ENCODE data around the gene DVL3. TPM values are rescaled to one million over a fixed set of nuclear protein-coding genes. Genes with fewer than 3 reads are reported as not detected.

Gene DVL3
- total RNA-seq, 2 experiments from 2014 or later, result 31.2 to 32.6 TPM

DNA sequence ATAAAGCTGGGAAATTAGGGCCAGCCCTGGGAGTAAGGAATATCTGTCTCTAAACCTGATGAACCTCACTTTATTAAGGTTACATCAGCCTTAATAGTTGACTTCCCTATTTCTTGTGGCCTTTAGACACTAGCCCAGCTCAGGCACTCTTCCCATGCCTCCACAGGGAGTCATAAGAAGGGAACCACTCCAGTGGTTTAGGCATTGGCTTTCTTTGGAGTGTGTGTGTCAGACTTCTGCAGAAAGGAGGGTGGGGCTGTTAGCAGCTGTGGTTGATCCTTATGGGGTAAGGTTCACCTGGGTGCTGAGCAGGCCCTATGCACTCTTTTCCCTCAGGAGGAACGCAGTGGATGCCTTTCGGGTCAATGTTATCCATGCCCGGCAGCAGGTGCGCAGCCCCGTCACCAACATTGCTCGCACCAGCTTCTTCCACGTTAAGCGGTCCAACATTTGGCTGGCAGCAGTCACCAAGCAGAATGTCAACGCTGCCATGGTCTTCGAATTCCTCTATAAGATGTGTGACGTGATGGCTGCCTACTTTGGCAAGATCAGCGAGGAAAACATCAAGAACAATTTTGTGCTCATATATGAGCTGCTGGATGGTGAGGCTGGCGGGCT, 23.5 kb downstream of the DVL3 start:
- H3K4me1 Mint-ChIP-seq (ENCODE audit: low read depth), result peaks cover 30% of the 10 kb centered on the region
- POLR2A ChIA-PET, result no interaction called here

DNA sequence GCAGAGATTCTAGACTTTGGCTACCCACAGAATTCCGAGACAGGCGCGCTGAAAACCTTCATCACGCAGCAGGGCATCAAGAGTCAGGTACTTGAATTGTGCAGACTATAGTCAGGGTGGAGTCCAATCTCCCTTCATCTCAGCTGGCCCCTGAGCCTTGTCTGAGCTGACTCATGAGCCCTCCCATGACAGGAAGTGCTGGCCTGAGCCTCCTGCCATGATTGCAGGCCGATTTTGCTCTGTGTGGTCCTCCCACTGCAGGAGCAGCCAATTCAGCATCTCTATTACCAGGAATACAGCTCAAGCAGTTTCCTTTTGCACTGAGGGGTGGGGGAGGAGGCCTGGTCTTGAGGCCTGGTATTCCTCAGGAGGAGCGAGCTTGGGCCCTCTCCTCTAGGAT, 25.0 kb downstream of the DVL3 start:
- Mint-ChIP-seq H3K27me3 (ENCODE audit: low read depth) (no peaks in the 10 kb centered on the region), H3K4me1 (ENCODE audit: low read depth) (peaks cover 30% of the 10 kb centered on the region), H3K27ac (no peak overlapping the region), H3K36me3 (ENCODE audit: low read depth) (peaks cover 58% of the 10 kb centered on the region), H3K4me3 (no peak overlapping the region), H3K9me3 (ENCODE audit: insufficient read depth) (no peaks in the 10 kb centered on the region)
- POLR2A ChIA-PET, result interaction anchor here (1.1 kb wide), 1 partner anchor 24 kb away, joined by 4 read pairs; no protein-coding TSS in a partner anchor
- ATAC-seq, result no peak
- no peak for DNase-seq
- CTCF ChIA-PET, result no interaction called here

More for the DNA sequence above, 23.5 kb downstream of the DVL3 start:
- Mint-ChIP-seq H3K9me3 (ENCODE audit: insufficient read depth) (no peaks in the 10 kb centered on the region), H3K36me3 (ENCODE audit: low read depth) (peaks cover 47% of the 10 kb centered on the region), H3K4me3 (no peak overlapping the region), H3K27me3 (ENCODE audit: low read depth) (no peaks in the 10 kb centered on the region), H3K27ac (no peak overlapping the region)
- DNase-seq (no peak), ATAC-seq (no peak)
- CTCF ChIA-PET, result interaction anchor here (1.0 kb wide), 1 partner anchor 34 kb away, joined by 3 read pairs; no protein-coding TSS in a partner anchor

DNA sequence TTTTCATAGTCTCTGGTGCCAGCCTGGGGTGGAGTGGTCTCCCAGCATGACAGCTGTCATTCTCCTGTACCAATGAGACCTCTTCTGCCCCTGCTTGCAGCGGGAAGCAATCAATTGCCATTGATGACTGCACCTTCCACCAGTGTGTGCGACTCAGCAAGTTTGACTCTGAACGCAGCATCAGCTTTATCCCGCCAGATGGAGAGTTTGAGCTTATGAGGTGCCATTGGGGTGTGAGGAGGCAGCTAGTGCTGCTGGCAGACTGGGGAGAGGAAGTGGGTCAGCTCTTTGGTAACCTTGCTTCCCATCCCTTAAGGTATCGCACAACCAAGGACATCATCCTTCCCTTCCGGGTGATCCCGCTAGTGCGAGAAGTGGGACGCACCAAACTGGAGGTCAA, 26.4 kb downstream of the DVL3 start:
- CTCF ChIA-PET, result no interaction called here

DNA sequence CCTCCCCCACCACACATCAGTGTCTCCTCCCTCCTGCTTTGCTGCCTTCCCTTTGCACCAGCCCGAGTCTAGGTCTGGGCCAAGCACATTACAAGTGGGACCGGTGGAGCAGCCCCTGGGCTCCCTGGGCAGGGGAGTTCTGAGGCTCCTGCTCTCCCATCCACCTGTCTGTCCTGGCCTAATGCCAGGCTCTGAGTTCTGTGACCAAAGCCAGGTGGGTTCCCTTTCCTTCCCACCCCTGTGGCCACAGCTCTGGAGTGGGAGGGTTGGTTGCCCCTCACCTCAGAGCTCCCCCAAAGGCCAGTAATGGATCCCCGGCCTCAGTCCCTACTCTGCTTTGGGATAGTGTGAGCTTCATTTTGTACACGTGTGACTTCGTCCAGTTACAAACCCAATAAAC, 28.5 kb downstream of the DVL3 start:
- ChIA-PET CTCF (interaction anchor here (0.7 kb wide), 1 partner anchor 44 kb away, joined by 3 read pairs; no protein-coding TSS in a partner anchor), POLR2A (interaction anchor here (1.4 kb wide), 2 partner anchors 9 to 46 kb away, joined by 4 to 5 read pairs; partner anchors contain the start of gene AP2M1)
- Mint-ChIP-seq H3K9me3 (ENCODE audit: insufficient read depth) (no peaks in the 10 kb centered on the region), H3K27ac (no peak overlapping the region), H3K36me3 (ENCODE audit: low read depth) (peaks cover 70% of the 10 kb centered on the region), H3K27me3 (ENCODE audit: low read depth) (no peaks in the 10 kb centered on the region), H3K4me1 (ENCODE audit: low read depth) (peaks cover 31% of the 10 kb centered on the region), H3K4me3 (no peak overlapping the region)
- DNase-seq (no peak), ATAC-seq (no peak)

More for the DNA sequence above, 26.4 kb downstream of the DVL3 start:
- H3K27ac Mint-ChIP-seq, result no peak overlapping the region
- ATAC-seq (no peak), DNase-seq (no peak)
- H3K36me3 Mint-ChIP-seq (ENCODE audit: low read depth), result peaks cover 58% of the 10 kb centered on the region
- no peak overlapping the region for H3K4me3 Mint-ChIP-seq
- POLR2A ChIA-PET, result no interaction called here
- no peaks in the 10 kb centered on the region for H3K9me3 Mint-ChIP-seq (ENCODE audit: insufficient read depth)
- H3K4me1 Mint-ChIP-seq (ENCODE audit: low read depth), result peaks cover 27% of the 10 kb centered on the region
- no peaks in the 10 kb centered on the region for H3K27me3 Mint-ChIP-seq (ENCODE audit: low read depth)

DNA sequence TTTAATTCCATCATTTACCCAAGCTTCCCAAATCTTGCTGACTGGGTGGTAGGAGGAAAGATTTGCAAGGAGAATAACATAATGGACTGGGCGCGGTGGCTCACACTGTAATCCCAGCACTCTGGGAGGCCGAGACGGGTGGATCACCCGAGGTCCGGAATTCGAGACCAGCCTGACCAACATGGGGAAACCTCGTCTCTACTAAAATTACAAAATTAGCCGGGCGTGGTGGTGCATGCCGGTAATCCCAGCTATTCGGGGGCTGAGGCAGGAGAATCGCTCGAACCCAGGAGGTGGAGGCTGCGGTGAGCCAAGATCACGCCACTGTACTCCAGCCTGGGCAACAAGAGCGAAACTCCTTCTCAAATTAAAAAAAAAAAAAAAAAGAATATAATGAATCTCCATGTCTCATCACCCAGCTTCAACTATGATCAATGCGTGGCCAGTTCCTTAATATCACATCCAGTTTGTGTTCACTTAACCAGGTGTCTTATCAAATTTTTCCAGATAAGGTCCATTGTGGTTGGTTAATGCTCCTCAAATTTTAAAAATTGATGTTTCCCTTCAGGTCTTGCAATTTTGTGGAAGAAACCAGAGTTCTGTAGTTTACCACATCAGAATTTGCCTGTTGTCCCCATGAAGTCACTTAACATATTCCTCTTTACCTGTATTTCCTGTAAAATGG, 29.5 kb downstream of the DVL3 start:
- CTCF ChIA-PET, result interaction anchor here (0.7 to 2.3 kb wide), 2 partner anchors 43 kb away, joined by 3 to 9 read pairs; no protein-coding TSS in a partner anchor
- Mint-ChIP-seq H3K27me3 (ENCODE audit: low read depth) (no peaks in the 10 kb centered on the region), H3K4me3 (peak overlapping the region; percentile 99), H3K4me1 (ENCODE audit: low read depth) (peaks cover 31% of the 10 kb centered on the region), H3K27ac (peak overlapping the region; percentile 97), H3K36me3 (ENCODE audit: low read depth) (peaks cover 68% of the 10 kb centered on the region), H3K9me3 (ENCODE audit: insufficient read depth) (no peaks in the 10 kb centered on the region)
- ATAC-seq, result no peak
- DNase-seq, result no peak
- POLR2A ChIA-PET, result interaction anchor here (1.4 kb wide), 2 partner anchors 10 to 47 kb away, joined by 4 to 5 read pairs; partner anchors contain the start of gene AP2M1

- Mint-ChIP-seq H3K27ac (peak overlapping the region; percentile 97), H3K36me3 (ENCODE audit: low read depth) (peaks cover 70% of the 10 kb centered on the region), H3K9me3 (ENCODE audit: insufficient read depth) (no peaks in the 10 kb centered on the region), H3K4me1 (ENCODE audit: low read depth) (peaks cover 34% of the 10 kb centered on the region), H3K27me3 (ENCODE audit: low read depth) (no peaks in the 10 kb centered on the region), H3K4me3 (peak overlapping the region; percentile 99)
- CTCF ChIA-PET, result interaction anchor here (0.7 to 2.3 kb wide), 3 partner anchors 42 to 112 kb away, joined by 3 to 9 read pairs (median 6); partner anchors contain the start of gene EEF1AKMT4
- POLR2A ChIA-PET, result interaction anchor here (0.5 to 1.1 kb wide), 5 partner anchors 10 to 312 kb away, joined by 3 to 7 read pairs (median 3); partner anchors contain the start of genes AP2M1 and EIF2B5
- ATAC-seq, result peak; percentile 95
- DNase-seq, result peak; percentile 99
Observed at GRCh38 chr3:184185461-184186183, 30.4 kb downstream of the DVL3 start.

- ChIA-PET POLR2A (interaction anchor here (0.5 to 1.1 kb wide), 6 partner anchors 10 to 311 kb away, joined by 3 to 7 read pairs (median 3); partner anchors contain the start of genes AP2M1 and EIF2B5), CTCF (interaction anchor here (0.7 to 2.3 kb wide), 3 partner anchors 41 to 112 kb away, joined by 3 to 9 read pairs (median 6); partner anchors contain the start of gene EEF1AKMT4)
- H3K36me3 Mint-ChIP-seq (ENCODE audit: low read depth), result peaks cover 66% of the 10 kb centered on the region
- ATAC-seq (peak; percentile 37), DNase-seq (no peak)
- H3K27ac Mint-ChIP-seq, result peak within 1 kb of the TSS; percentile 97
- no peaks in the 10 kb centered on the region for H3K27me3 Mint-ChIP-seq (ENCODE audit: low read depth)
- peak within 1 kb of the TSS; percentile 99 for H3K4me3 Mint-ChIP-seq
- peaks cover 34% of the 10 kb centered on the region for H3K4me1 Mint-ChIP-seq (ENCODE audit: low read depth)
- H3K9me3 Mint-ChIP-seq (ENCODE audit: insufficient read depth), result no peaks in the 10 kb centered on the region
Observed at GRCh38 chr3:184186184-184186901, 31.2 kb downstream of the DVL3 start, which contains the start of gene ABCF3. Gene ABCF3, plus strand, starts transcription at chr3:184186199. Its CDS starts 9 bp downstream, at chr3:184186208.

DNA sequence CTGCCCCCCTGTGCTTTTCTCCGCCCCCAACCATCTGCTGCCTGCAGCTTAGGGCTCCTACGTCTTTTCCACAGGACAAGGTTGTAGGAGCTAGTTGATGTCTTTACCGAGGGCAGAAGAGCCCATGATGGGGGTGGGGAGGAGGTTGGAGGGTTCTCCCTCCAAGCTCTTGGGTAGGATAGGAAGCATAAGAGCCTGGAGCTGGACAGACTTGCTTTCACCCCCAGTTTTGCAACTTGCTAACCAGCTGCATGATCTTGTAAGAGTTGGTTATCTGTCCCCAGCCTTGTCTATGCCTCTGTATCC, 31.7 kb downstream of the DVL3 start:
- Mint-ChIP-seq H3K36me3 (ENCODE audit: low read depth) (peaks cover 62% of the 10 kb centered on the region), H3K4me1 (ENCODE audit: low read depth) (peaks cover 34% of the 10 kb centered on the region), H3K9me3 (ENCODE audit: insufficient read depth) (no peaks in the 10 kb centered on the region), H3K4me3 (peak overlapping the region; percentile 99), H3K27me3 (ENCODE audit: low read depth) (no peaks in the 10 kb centered on the region), H3K27ac (peak overlapping the region; percentile 97)
- DNase-seq (no peak), ATAC-seq (no peak)
- ChIA-PET POLR2A (interaction anchor here (1.1 kb wide), 1 partner anchor 10 kb away, joined by 3 read pairs; no protein-coding TSS in a partner anchor), CTCF (interaction anchor here (1.9 to 2.3 kb wide), 2 partner anchors 41 to 63 kb away, joined by 6 to 9 read pairs; partner anchors contain the start of gene EEF1AKMT4)

DNA sequence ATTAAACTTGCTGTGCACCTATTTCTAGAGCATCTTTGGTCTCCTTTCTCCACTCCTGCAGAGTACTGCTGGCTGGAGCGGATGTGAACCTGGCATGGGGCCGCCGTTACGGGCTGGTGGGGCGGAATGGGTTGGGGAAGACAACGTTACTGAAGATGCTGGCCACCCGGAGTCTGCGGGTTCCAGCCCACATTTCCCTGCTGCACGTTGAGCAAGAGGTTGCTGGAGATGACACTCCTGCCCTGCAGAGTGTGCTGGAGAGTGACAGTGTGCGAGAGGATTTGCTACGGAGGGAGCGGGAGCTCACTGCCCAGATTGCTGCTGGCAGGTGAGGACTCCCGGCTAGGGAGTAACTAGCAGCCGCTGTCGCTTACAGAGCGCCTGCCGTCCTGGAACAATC, 32.9 kb downstream of the DVL3 start:
- Mint-ChIP-seq H3K9me3 (ENCODE audit: insufficient read depth) (no peaks in the 10 kb centered on the region), H3K27ac (no peak overlapping the region), H3K4me1 (ENCODE audit: low read depth) (peaks cover 34% of the 10 kb centered on the region), H3K4me3 (no peak overlapping the region), H3K36me3 (ENCODE audit: low read depth) (peaks cover 65% of the 10 kb centered on the region), H3K27me3 (ENCODE audit: low read depth) (no peaks in the 10 kb centered on the region)
- CTCF ChIA-PET, result no interaction called here
- no peak for DNase-seq
- POLR2A ChIA-PET, result no interaction called here
- ATAC-seq, result no peak

- peaks cover 64% of the 10 kb centered on the region for H3K36me3 Mint-ChIP-seq (ENCODE audit: low read depth)
- H3K9me3 Mint-ChIP-seq (ENCODE audit: insufficient read depth), result no peaks in the 10 kb centered on the region
- no peak overlapping the region for H3K27ac Mint-ChIP-seq
- peaks cover 31% of the 10 kb centered on the region for H3K4me1 Mint-ChIP-seq (ENCODE audit: low read depth)
- ChIA-PET POLR2A (no interaction called here), CTCF (no interaction called here)
- H3K27me3 Mint-ChIP-seq (ENCODE audit: low read depth), result no peaks in the 10 kb centered on the region
- no peak for ATAC-seq
- H3K4me3 Mint-ChIP-seq, result no peak overlapping the region
- DNase-seq, result no peak
Observed at GRCh38 chr3:184189421-184189820, 34.2 kb downstream of the DVL3 start.

DNA sequence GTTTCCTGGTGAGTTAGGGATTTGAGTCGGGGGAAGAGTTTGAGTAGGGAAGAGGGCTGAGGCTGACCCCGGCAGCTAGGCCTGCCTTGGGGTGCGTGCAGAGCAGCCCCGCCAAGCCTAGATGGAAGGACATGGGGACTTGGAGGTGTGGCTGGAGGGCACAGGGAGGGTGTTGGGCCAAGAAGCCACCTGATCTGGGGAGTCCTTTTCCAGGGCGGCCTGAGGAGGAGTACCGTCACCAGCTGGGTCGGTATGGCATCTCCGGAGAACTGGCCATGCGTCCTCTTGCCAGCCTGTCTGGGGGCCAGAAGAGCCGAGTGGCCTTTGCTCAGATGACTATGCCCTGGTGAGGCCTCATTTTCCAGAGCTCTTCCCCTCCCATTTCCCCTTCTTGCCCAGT, 37.7 kb downstream of the DVL3 start:
- no peak overlapping the region for H3K4me3 Mint-ChIP-seq
- no peaks in the 10 kb centered on the region for H3K27me3 Mint-ChIP-seq (ENCODE audit: low read depth)
- POLR2A ChIA-PET, result no interaction called here
- DNase-seq (no peak), ATAC-seq (no peak)
- H3K27ac Mint-ChIP-seq, result no peak overlapping the region
- CTCF ChIA-PET, result no interaction called here
- peaks cover 6% of the 10 kb centered on the region for H3K4me1 Mint-ChIP-seq (ENCODE audit: low read depth)
- H3K9me3 Mint-ChIP-seq (ENCODE audit: insufficient read depth), result no peaks in the 10 kb centered on the region
- peaks cover 56% of the 10 kb centered on the region for H3K36me3 Mint-ChIP-seq (ENCODE audit: low read depth)
